Tibial nerve (tissue), 4 donors: ENCODE data around the gene SAMD1. TPM values are rescaled to one million over a fixed set of nuclear protein-coding genes. Genes with fewer than 3 reads are reported as not detected.

Source experiments
- DNase-seq, 2 donors: peaks; one replicate each; pipeline ENCODE4 v3.0.0-alpha.2; 2019; ENCODE audit warnings: low spot score in 2 of 2
- H3K27ac ChIP-seq, 4 donors: fragments of 200-600 bp; sonication (generic) in 3 of 4; one replicate each; pipeline ENCODE4 v1.5.1; 2017 to 2019; ENCODE audit warnings: mild to moderate bottlenecking in 1 of 4
- H3K27me3 ChIP-seq, 2 donors: fragments of 200-600 bp; sonication (generic) in 1 of 2; one replicate each; pipeline versions ENCODE4 v1.5.1 to v1.6.0; 2017 to 2019
- H3K36me3 ChIP-seq, 3 donors: fragments of 200-600 bp; sonication (generic); one replicate each; pipeline ENCODE4 v1.5.1; 2018 to 2019
- H3K4me1 ChIP-seq, 4 donors: fragments of 200-600 bp; sonication (generic) in 3 of 4; one replicate each; pipeline ENCODE4 v1.5.1; 2017 to 2019
- H3K4me3 ChIP-seq, 4 donors: fragments of 200-600 bp; sonication (generic) in 3 of 4; one replicate each; pipeline ENCODE4 v1.5.1; 2017 to 2019; ENCODE audit warnings: mild to moderate bottlenecking in 1 of 4, moderate library complexity in 1 of 4
- H3K9me3 ChIP-seq, 4 donors: fragments of 200-600 bp; sonication (generic) in 3 of 4; one replicate each; pipeline ENCODE4 v1.5.1; 2017 to 2019
- EP300 ChIP-seq, 2 donors: sonication (generic); formaldehyde crosslinking; IDR thresholded peaks; one replicate each; pipeline ENCODE4 v1.6.1; 2017; ENCODE audit warnings: antibody characterized with exemption in 2 of 2, mild to moderate bottlenecking in 1 of 2
- POLR2A ChIP-seq, 2 donors: fragments of 450-650 bp; IDR thresholded peaks; one replicate each; pipeline ENCODE4 v1.6.1; 2017; ENCODE audit warnings: antibody characterized with exemption in 2 of 2, mild to moderate bottlenecking in 2 of 2, moderate library complexity in 2 of 2
- WGBS, 2 donors: methylation state at CpG; one replicate each; pipeline ENCODE4 v1.1.5; 2018; 5-methylcytosine and 5-hydroxymethylcytosine counted together
- total RNA-seq, 4 donors: library from RNA; depleted of rRNA; stranded (reverse); fragments of >200 nt; gene quantifications; one replicate each; pipeline ENCODE4 v1.1.0, GENCODE V29; 2016
- TF ChIP-seq, protein P1 (sequence below), 5 experiments: fragments of 200-600 bp in 3 of 5; fragments of 450-650 bp in 2 of 5; sonication (generic) in 3 of 5; IDR thresholded peaks; one replicate each; pipeline ENCODE4 v1.5.1; 2016 to 2019; ENCODE audit warnings: antibody characterized with exemption in 5 of 5, mild to moderate bottlenecking in 3 of 5, moderate library complexity in 2 of 5

SAMD1 gene
- total RNA-seq, 4 donors from 2014 or later = 5.9 to 31.4 (median 19.0) TPM

DNA sequence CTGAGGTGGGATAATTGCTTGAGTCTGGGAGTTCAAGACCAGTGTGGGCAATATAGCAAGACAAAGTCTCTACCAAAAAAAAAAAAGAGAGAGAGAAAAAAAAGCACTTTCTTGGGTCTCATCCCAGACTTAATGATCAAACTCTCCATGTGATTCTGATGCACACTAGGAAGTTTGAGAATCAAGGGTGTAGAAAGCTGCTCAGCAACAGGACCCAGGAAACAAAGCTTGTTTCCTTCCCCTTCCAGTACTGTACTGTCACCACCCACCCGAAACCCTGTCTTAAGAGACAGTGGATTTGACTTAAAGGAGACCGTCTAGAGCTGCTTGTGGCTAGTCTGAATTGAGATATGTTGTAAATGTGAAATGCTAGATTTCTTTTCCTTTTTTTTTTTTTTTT lies 12.1 kb downstream of the SAMD1 start:
- no peak for DNase-seq
- WGBS, 2 donors = 64 to 69% methylated on average over 2 of the region's 2 CpGs
- Histone ChIP-seq H3K27ac (peak overlapping the region in 1 of 4 donors; percentile 33), H3K9me3 (no peaks in the 10 kb centered on the region), H3K4me3 (no peak overlapping the region), H3K27me3 (no peaks in the 10 kb centered on the region), H3K4me1 (peaks cover 0 to 48% (median 16%) of the 10 kb centered on the region in 4 donors), H3K36me3 (no peaks in the 10 kb centered on the region)
- TF ChIP-seq EP300 (IDR thresholded peaks at IDR 0.05) (peak in 1 of 2 donors; percentile 36), POLR2A (IDR thresholded peaks at IDR 0.05) (no peak)

DNA sequence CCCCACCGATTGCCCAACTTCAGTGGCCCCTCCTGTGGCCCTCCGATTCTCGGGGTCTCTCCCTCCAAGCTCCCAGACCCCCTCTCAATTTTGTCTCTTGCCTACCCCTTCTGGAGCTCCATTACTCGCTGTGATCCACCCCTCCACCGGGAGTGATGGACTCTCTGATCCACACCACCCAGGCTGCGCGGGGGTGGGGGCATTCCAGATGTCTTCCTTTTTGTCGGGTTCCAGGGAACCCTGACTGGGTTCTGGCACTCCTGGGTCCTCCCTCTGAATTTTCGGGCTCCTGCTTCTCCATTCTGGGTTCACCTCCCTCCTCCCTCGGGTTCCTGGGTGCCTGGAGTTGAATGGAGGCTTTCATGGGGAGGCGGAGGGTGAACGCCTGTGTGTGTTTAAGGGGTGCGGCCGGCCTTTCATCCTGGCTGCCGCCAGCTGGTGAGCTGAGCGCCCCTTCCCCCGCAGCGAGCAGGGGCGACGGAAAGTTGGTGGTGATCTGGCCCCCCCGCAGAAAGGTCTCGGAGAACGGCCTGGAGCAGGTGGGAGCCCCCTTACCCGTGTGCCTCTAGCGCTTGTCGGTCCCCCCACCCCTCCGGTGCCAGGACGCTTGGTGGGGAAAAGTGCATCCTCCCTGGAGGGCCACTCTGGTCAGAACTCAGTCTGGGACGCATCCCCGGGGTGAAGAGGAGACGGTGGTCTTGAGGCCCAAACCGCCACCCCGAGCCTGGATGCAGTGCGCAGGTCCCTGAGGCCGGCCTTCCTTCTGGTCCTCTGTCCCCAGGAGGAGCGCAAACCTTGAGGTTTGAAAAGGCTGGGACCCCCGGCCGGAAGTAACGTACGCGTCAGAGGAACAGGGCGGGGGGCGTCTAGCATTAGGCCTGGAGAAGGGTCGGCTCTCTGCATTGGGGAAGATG lies 16.4 kb downstream of the SAMD1 start:
- peak overlapping the region; percentile 78 to 96 (median 87) for H3K27ac ChIP-seq
- H3K36me3 ChIP-seq = no peaks in the 10 kb centered on the region
- no peaks in the 10 kb centered on the region for H3K27me3 ChIP-seq
- TF ChIP-seq, protein P1, sequence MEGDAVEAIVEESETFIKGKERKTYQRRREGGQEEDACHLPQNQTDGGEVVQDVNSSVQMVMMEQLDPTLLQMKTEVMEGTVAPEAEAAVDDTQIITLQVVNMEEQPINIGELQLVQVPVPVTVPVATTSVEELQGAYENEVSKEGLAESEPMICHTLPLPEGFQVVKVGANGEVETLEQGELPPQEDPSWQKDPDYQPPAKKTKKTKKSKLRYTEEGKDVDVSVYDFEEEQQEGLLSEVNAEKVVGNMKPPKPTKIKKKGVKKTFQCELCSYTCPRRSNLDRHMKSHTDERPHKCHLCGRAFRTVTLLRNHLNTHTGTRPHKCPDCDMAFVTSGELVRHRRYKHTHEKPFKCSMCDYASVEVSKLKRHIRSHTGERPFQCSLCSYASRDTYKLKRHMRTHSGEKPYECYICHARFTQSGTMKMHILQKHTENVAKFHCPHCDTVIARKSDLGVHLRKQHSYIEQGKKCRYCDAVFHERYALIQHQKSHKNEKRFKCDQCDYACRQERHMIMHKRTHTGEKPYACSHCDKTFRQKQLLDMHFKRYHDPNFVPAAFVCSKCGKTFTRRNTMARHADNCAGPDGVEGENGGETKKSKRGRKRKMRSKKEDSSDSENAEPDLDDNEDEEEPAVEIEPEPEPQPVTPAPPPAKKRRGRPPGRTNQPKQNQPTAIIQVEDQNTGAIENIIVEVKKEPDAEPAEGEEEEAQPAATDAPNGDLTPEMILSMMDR (IDR thresholded peaks at IDR 0.05) = no peak
- no peak for TF ChIP-seq EP300 (IDR thresholded peaks at IDR 0.05)
- TF ChIP-seq POLR2A (IDR thresholded peaks at IDR 0.05) = no peak
- 0 to 2% methylated on average over 26 to 29 of the region's 44 CpGs for WGBS, 2 donors
- H3K4me1 ChIP-seq = peaks cover 0 to 44% (median 20%) of the 10 kb centered on the region in 4 donors
- H3K9me3 ChIP-seq = no peaks in the 10 kb centered on the region
- H3K4me3 ChIP-seq = peak overlapping the region; percentile 54 to 89 (median 72)
- peak in 1 of 2 donors; percentile 23 for DNase-seq

DNA sequence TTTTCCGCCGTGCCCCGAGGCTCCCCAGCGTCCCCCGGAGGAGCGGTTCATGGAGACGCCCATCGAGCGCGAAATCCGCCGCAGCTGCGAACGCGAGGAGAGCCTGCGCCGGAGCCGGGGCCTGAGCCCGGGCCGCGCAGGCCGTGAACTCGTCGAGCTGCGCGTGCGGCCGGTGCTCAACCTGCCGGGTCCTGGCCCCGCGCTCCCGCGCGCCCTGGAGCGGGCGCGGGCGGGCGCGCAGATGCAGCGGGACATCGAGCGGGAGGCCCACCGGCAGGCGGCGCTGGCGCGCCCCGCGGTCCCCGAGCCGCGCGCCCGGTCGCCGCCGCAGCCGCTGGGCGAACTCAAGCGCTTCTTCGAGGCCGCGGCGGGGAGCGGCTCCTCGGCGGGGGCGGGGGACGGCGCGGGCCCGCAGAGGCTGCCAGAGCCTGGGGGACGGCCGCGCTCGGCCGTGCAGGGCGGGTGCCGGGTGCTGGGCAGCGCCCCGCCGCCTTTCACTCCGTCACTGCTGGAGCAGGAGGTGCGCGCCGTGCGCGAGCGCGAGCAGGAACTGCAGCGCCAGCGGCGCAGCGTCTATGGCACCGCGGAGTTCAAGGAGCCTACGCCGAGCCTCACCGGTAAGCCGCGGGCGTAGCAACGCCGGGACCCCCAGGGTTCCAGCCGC lies 17.2 kb downstream of the SAMD1 start:
- no peaks in the 10 kb centered on the region for H3K36me3 ChIP-seq
- peak overlapping the region; percentile 78 to 96 (median 87) for H3K27ac ChIP-seq
- H3K4me3 ChIP-seq = peak overlapping the region; percentile 55 to 89 (median 72)
- peak in 1 of 2 donors; percentile 39 for DNase-seq
- peaks cover 0 to 44% (median 20%) of the 10 kb centered on the region in 4 donors for H3K4me1 ChIP-seq
- H3K9me3 ChIP-seq = no peaks in the 10 kb centered on the region
- 1 to 3% methylated on average over 14 to 92 of the region's 106 CpGs for WGBS, 2 donors
- TF ChIP-seq, protein P1 (IDR thresholded peaks at IDR 0.05) = peak; percentile 30 to 99 (median 96)
- TF ChIP-seq POLR2A (IDR thresholded peaks at IDR 0.05) (peak; percentile 34 to 47), EP300 (IDR thresholded peaks at IDR 0.05) (peak in 1 of 2 donors; percentile 34)
- no peaks in the 10 kb centered on the region for H3K27me3 ChIP-seq

DNA sequence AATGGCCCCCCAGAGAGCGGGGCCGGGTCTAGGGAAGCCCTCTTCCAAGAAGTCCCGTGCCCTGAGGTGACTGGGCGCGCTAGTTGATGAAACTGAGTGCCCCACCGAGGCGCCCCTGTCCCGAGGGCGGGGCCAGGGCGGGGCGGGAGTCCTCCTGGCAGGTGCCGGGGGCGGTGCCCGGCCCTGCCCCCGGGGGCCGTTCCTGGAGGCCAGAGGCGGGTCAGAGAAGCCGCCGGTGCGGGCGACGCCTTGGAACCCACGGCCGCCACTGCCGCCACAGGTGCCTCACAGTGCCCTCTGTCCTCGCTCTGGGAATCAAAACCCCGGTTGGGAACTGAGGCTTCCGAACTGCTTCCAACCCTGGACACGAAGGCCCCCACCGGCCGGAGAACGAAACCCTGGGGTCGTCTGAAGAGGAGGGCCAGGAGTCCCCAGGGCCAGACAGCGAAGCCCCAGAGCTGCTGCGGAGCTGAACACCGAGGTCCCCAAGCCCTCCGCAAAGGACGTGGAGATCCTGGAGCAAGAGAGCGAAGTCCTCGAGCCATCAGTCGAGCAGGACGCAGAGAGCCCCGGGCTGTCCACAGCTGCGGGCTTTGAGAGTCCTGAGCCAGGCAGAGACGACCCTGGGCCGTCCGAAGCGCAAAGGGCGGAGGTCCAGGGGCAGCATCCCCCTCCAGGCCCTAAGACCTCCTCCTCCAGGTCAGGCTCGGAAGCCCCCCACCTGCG lies 17.9 kb downstream of the SAMD1 start, which contains the start of gene MISP3:
TSS of gene MISP3 (plus strand) at position 252 of the 726 bp plus-strand sequence. CDS start 524 bp downstream, outside the sequence.
- peaks cover 0 to 44% (median 20%) of the 10 kb centered on the region in 4 donors for H3K4me1 ChIP-seq
- H3K27ac ChIP-seq = peak within 1 kb of the TSS; percentile 78 to 96 (median 87)
- H3K9me3 ChIP-seq = no peaks in the 10 kb centered on the region
- no peaks in the 10 kb centered on the region for H3K27me3 ChIP-seq
- no peaks in the 10 kb centered on the region for H3K36me3 ChIP-seq
- 2 to 3% methylated on average over 8 to 27 of the region's 51 CpGs for WGBS, 2 donors
- TF ChIP-seq, protein P1 (IDR thresholded peaks at IDR 0.05) = no peak
- no peak for TF ChIP-seq EP300 (IDR thresholded peaks at IDR 0.05)
- no peak for TF ChIP-seq POLR2A (IDR thresholded peaks at IDR 0.05)
- peak within 1 kb of the TSS; percentile 55 to 89 (median 72) for H3K4me3 ChIP-seq
- no peak for DNase-seq
